CD14-positive monocyte (primary cell): ENCODE data around the gene PLXNB1. TPM values are rescaled to one million over a fixed set of nuclear protein-coding genes. Genes with fewer than 3 reads are reported as not detected.
A peak's percentile ranks its signal among the peaks of the same experiment; 100 is the strongest.
"Not testable (repeated sequence)": the region's sequence is repeated elsewhere in the genome, so short reads cannot be mapped to it uniquely, and the experiment has no call there.

Experiments used
- DNase-seq, 3 donors: peaks; one replicate each; pipeline ENCODE4 v3.0.0-alpha.2; 2011 to 2022
- H2AFZ ChIP-seq: 2 replicates; pipeline ENCODE4 v1.6.0; 2012; ENCODE audit warnings: mild to moderate bottlenecking, low read depth, low read length, inconsistent platforms; ENCODE audit not compliant: insufficient read depth, poor library complexity, severe bottlenecking
- H3K27ac ChIP-seq, 2 donors: 1 replicate in 1 of 2; 2 replicates in 1 of 2; pipeline ENCODE4 v1.5.1; 2012 to 2013; ENCODE audit warnings: low read length in 2 of 2, control low read depth in 1 of 2, inconsistent platforms in 1 of 2, low read depth in 1 of 2, mild to moderate bottlenecking in 1 of 2
- H3K27me3 ChIP-seq, 2 donors: one replicate each; pipeline versions ENCODE4 v1.6.0 to v1.6.1; 2011 to 2013; ENCODE audit warnings: low read length in 2 of 2; ENCODE audit not compliant: control insufficient read depth in 2 of 2, insufficient read depth in 2 of 2
- H3K36me3 ChIP-seq, 2 donors: replicated peaks in 1 of 2; 1 replicate in 1 of 2; 2 replicates in 1 of 2; pipeline versions ENCODE4 v1.5.1 to v1.6.1; 2012 to 2013; ENCODE audit warnings: low read length in 2 of 2, control low read depth in 1 of 2, inconsistent platforms in 1 of 2, mild to moderate bottlenecking in 1 of 2; ENCODE audit not compliant: insufficient read depth in 2 of 2, control insufficient read depth in 1 of 2
- H3K4me1 ChIP-seq, 2 donors: 1 replicate in 1 of 2; 2 replicates in 1 of 2; pipeline versions ENCODE4 v1.5.1 to v1.6.1; 2012 to 2013; ENCODE audit warnings: low read length in 2 of 2, control low read depth in 1 of 2, inconsistent platforms in 1 of 2, mild to moderate bottlenecking in 1 of 2, moderate library complexity in 1 of 2; ENCODE audit not compliant: insufficient read depth in 2 of 2, control insufficient read depth in 1 of 2
- H3K4me2 ChIP-seq: replicated peaks from 2 replicates; pipeline ENCODE3; 2012; ENCODE audit warnings: low read length, moderate library complexity, mild to moderate bottlenecking; ENCODE audit not compliant: poor library complexity, severe bottlenecking; ENCODE audit errors: extremely low read depth
- H3K4me3 ChIP-seq, 3 experiments: fragments of 200-600 bp in 1 of 3; sonication (generic) in 1 of 3; replicated peaks in 1 of 3; 1 replicate in 2 of 3; 2 replicates in 1 of 3; pipeline ENCODE4 v1.5.1; 2011 to 2013; ENCODE audit warnings: low read length in 3 of 3, mild to moderate bottlenecking in 3 of 3, control low read depth in 2 of 3, low read depth in 2 of 3, inconsistent platforms in 1 of 3, moderate library complexity in 1 of 3
- H3K79me2 ChIP-seq: 2 replicates; pipeline ENCODE4 v1.6.0; 2012; ENCODE audit warnings: mild to moderate bottlenecking, control low read depth, inconsistent platforms, low read length, moderate library complexity; ENCODE audit not compliant: insufficient read depth
- H3K9ac ChIP-seq: 2 replicates; pipeline ENCODE4 v1.6.0; 2017; ENCODE audit warnings: low read length, mild to moderate bottlenecking; ENCODE audit not compliant: insufficient read depth, poor library complexity, severe bottlenecking
- H3K9me3 ChIP-seq, 2 donors: replicated peaks in 1 of 2; 1 replicate in 1 of 2; 2 replicates in 1 of 2; pipeline versions ENCODE4 v1.5.1 to v1.6.1; 2012 to 2013; ENCODE audit warnings: low read length in 2 of 2, control low read depth in 1 of 2; ENCODE audit not compliant: control insufficient read depth in 1 of 2, insufficient read depth in 1 of 2
- H4K20me1 ChIP-seq: 2 replicates; pipeline ENCODE4 v1.6.0; 2012; ENCODE audit warnings: mild to moderate bottlenecking, low read length, control low read depth, moderate library complexity; ENCODE audit not compliant: insufficient read depth
- H3K27ac Mint-ChIP-seq, 7 donors: one replicate each; pipeline ENCODE4 v1.8.0; 2020; ENCODE audit warnings: mild to moderate bottlenecking in 7 of 7, mixed read lengths in 7 of 7, moderate library complexity in 6 of 7, inconsistent platforms in 2 of 7
- H3K27me3 Mint-ChIP-seq, 3 donors: one replicate each; pipeline ENCODE4 v1.8.0; 2021 to 2022; ENCODE audit warnings: low read depth in 3 of 3, mild to moderate bottlenecking in 3 of 3, mixed read lengths in 3 of 3, moderate library complexity in 3 of 3, inconsistent platforms in 1 of 3
- H3K36me3 Mint-ChIP-seq, 2 donors: one replicate each; pipeline ENCODE4 v1.8.0; 2020; ENCODE audit warnings: mixed read lengths in 2 of 2, inconsistent platforms in 1 of 2, mild to moderate bottlenecking in 1 of 2
- H3K4me1 Mint-ChIP-seq: one replicate; pipeline ENCODE4 v1.8.0; 2020; ENCODE audit warnings: mild to moderate bottlenecking, mixed read lengths
- H3K4me3 Mint-ChIP-seq, 2 donors: one replicate each; pipeline ENCODE4 v1.8.0; 2020; ENCODE audit warnings: mild to moderate bottlenecking in 2 of 2, mixed read lengths in 2 of 2, moderate library complexity in 1 of 2
- H3K9me3 Mint-ChIP-seq, 7 donors: one replicate each; pipeline ENCODE4 v1.8.0; 2020 to 2022; ENCODE audit warnings: mixed read lengths in 7 of 7, mild to moderate bottlenecking in 6 of 7, moderate library complexity in 6 of 7, inconsistent platforms in 2 of 7
- WGBS: methylation state at CpG from one replicate; pipeline ENCODE4 v1.1.5; 2013; ENCODE audit warnings: missing lambda C conversion rate; ENCODE audit not compliant: insufficient coverage; 5-methylcytosine and 5-hydroxymethylcytosine counted together
- intact Hi-C, 2 donors: fragments of 100-400 bp; cut with micrococcal nuclease; formaldehyde crosslinking; loops; one replicate each; pipeline versions ENCODE4 v1.15.0 to v1.15.1; 2023
- polyA plus RNA-seq, 3 donors: library from polyadenylated mRNA; depleted of rRNA in 1 of 3; unstranded in 2 of 3; stranded (reverse) in 1 of 3; fragments of 300-500 nt in 2 of 3; fragments of >200 nt in 1 of 3; fragmentation: Illumina TruSeq in 2 of 3; gene quantifications; 1 replicate in 2 of 3; 2 replicates in 1 of 3; pipeline ENCODE4 v1.2.3, GENCODE V29; 2012 to 2021
- TF ChIP-seq, protein P1 (sequence below): fragments of 200-600 bp; IDR thresholded peaks from one replicate; pipeline ENCODE4 v1.8.0; 2022; ENCODE audit warnings: antibody characterized with exemption, mild to moderate bottlenecking

Gene PLXNB1
- polyA plus RNA-seq, 3 donors: 0.14 to 4.3 TPM; not detected in 1

DNA sequence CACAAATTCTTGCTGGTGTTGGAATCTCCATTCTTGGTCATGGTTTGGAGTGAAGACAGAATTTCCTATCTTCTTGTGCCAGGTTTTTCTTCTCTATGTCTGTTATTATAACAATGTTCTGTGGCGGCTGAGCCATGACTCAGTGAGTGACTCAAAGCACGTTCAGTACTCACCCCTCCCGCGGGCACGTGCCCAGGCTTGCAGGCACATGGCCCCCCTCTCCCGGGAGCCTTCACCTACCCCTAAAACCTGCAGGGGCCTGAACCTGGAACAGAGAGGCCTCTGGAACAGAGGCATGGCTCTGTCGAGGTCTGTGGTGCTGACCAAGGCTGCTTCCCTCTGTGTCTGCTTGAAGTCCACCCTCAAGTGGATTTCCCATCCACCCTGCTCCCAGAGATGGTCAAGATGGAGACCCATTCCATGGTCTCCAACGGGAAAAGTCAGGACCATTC, 27.6 kb downstream of the PLXNB1 start:
- WGBS: 85% methylated on average over 7 of the region's 8 CpGs
- Histone ChIP-seq H2AFZ (no peak overlapping the region), H3K36me3 (no peaks in the 10 kb centered on the region), H3K9me3 (no peaks in the 10 kb centered on the region), H3K9ac (no peak overlapping the region), H4K20me1 (no peaks in the 10 kb centered on the region), H3K27me3 (no peaks in the 10 kb centered on the region), H3K4me3 (no peak overlapping the region), H3K4me1 (peaks cover 6 to 9% of the 10 kb centered on the region in 2 donors), H3K79me2 (no peaks in the 10 kb centered on the region), H3K4me2 (no peak overlapping the region), H3K27ac (no peak overlapping the region)
- H3K9me3 Mint-ChIP-seq: no peaks in the 10 kb centered on the region
- no peak overlapping the region for H3K4me3 Mint-ChIP-seq
- peaks cover 0 to 3% (median 0%) of the 10 kb centered on the region in 3 donors for H3K27me3 Mint-ChIP-seq
- DNase-seq: peak in 1 of 3 donors; percentile 2
- peaks cover 13% of the 10 kb centered on the region for H3K4me1 Mint-ChIP-seq
- TF ChIP-seq, protein P1, sequence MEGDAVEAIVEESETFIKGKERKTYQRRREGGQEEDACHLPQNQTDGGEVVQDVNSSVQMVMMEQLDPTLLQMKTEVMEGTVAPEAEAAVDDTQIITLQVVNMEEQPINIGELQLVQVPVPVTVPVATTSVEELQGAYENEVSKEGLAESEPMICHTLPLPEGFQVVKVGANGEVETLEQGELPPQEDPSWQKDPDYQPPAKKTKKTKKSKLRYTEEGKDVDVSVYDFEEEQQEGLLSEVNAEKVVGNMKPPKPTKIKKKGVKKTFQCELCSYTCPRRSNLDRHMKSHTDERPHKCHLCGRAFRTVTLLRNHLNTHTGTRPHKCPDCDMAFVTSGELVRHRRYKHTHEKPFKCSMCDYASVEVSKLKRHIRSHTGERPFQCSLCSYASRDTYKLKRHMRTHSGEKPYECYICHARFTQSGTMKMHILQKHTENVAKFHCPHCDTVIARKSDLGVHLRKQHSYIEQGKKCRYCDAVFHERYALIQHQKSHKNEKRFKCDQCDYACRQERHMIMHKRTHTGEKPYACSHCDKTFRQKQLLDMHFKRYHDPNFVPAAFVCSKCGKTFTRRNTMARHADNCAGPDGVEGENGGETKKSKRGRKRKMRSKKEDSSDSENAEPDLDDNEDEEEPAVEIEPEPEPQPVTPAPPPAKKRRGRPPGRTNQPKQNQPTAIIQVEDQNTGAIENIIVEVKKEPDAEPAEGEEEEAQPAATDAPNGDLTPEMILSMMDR: no peak
- no peak overlapping the region for H3K27ac Mint-ChIP-seq
- H3K36me3 Mint-ChIP-seq: no peaks in the 10 kb centered on the region
- intact Hi-C loops: loop anchor here (5.0 kb wide), 2 partner anchors 35 to 285 kb away; partner anchors contain the start of gene NCKIPSD (in 2 of the 2)

DNA sequence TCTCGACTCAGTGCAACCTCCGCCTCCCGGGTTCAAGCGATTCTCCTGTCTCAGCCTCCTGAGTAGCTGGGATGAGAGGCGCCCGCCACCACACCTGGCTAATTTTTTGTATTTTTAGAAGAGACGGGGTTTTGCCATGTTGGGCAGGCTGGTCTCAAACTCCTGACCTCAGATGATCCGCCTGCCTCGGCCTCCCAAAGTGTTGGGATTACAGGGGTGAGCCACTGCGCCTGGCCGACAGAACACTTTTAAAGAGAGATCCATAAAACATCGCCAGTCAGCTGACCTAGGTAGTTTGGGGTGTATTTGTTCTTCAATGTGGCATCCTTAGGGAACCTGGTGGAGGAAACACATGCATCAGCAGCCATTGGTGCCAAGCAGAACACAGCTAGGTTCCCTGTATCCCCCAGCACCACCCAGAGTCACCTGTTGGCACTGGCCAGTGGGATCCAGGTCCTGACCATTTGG, 28.4 kb downstream of the PLXNB1 start:
- H3K9ac ChIP-seq, H3K9me3 ChIP-seq, H3K27ac Mint-ChIP-seq, H3K36me3 ChIP-seq, H3K27me3 Mint-ChIP-seq, H3K4me3 Mint-ChIP-seq, H3K4me3 ChIP-seq, H3K36me3 Mint-ChIP-seq, H3K9me3 Mint-ChIP-seq, H3K27ac ChIP-seq, H3K27me3 ChIP-seq, H3K79me2 ChIP-seq, H2AFZ ChIP-seq, H3K4me2 ChIP-seq, H4K20me1 ChIP-seq: not testable (repeated sequence)
- intact Hi-C loops: loop anchor here (1.0 to 5.0 kb wide), 3 partner anchors 35 to 286 kb away; partner anchors contain the start of gene NCKIPSD (in 2 of the 2)
- peaks cover 11 to 14% of the 10 kb centered on the region in 2 donors for H3K4me1 ChIP-seq
- WGBS: 95% methylated on average over 9 of the region's 12 CpGs
- peaks cover 18% of the 10 kb centered on the region for H3K4me1 Mint-ChIP-seq
- peak in 1 of 3 donors; percentile 1 for DNase-seq
